HG02970 (cell line): ENCODE results near the gene TPH2.

Experiments used
- ATAC-seq: cut with Tn5 transposase; IDR thresholded peaks from one replicate; pipeline ENCODE4 v1.9.1; 2021; ENCODE audit warnings: mild to moderate bottlenecking, moderate library complexity, moderate number of reproducible peaks; ENCODE audit not compliant: unreplicated experiment, low FRiP score

TPH2 gene

GRCh38 chr12:71938728-71939385 lies at the start of gene TPH2:
TSS of gene TPH2 (plus strand) at chr12:71938845. CDS start at chr12:71938987, 142 bp downstream.
- ATAC-seq = peak; percentile 62

- no peak for ATAC-seq
These were observed 48.2 kb upstream of the TPH2 start for GRCh38 chr12:71890475-71890874.

- ATAC-seq = no peak
These were observed 46.6 kb upstream of the TPH2 start for GRCh38 chr12:71892059-71892458.

- ATAC-seq = no peak
These were observed 42.3 kb upstream of the TPH2 start for GRCh38 chr12:71896205-71896882.

GRCh38 chr12:71900091-71900490 lies 38.6 kb upstream of the TPH2 start:
- no peak for ATAC-seq

DNA sequence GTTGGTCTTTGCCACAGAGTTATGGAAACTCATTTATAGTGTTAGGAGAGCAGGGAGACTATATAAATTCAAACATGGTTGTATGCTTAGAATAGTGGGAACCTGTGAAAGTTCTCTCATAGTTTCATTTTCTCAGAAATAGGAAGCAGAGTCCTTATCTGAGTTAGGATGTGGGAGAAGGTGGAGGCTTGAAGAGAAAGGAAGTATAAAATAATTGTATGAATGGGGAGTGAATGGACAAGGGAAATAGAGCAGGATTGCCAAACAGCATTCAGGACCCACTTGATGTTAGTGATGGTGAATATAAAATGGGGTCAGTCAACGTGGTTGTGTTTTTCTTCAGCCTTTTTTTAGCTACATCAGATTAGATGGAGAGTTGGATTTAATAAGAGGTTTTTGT lies 34.0 kb upstream of the TPH2 start:
- ATAC-seq = no peak

DNA sequence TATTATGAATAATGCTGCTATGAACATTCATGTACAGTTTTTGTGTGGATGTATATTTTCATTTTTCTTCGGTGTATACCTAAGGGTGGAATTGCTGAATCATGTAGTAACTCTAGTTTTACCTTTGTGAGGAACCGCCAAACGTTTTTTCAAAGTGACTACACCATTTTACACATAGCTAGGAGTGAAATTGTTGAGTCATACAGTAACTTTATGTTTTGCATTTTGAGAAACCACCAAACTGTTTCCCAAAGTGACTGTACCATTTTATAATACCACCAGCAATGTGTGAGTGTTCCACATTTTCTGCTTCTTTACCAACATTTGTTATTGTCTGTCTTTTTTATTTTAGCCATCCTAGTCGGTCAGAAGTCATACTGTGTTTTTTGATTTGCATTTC lies 3.1 kb upstream of the TPH2 start:
- no peak for ATAC-seq

- no peak for ATAC-seq
These were observed 1.4 kb downstream of the TPH2 start for GRCh38 chr12:71940068-71940467.

DNA sequence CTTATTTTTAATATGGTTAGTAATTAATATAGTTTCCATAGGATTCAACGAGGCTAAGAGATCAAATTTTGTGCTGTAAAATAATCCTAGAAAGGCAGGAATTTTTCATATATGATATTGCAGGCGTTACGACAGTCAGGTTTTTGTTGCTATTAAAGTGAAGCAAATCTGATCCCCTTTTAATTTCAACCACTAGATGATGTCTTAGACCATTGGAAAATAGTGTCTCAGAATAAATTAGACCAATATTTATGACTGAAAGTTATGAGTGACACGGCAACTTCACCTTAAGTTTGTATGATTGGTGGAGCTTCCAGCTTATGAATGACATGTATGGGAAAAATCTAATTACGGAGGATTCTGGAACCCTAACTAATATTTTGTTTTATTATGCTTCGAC lies 2.5 kb downstream of the TPH2 start:
- ATAC-seq = no peak

DNA sequence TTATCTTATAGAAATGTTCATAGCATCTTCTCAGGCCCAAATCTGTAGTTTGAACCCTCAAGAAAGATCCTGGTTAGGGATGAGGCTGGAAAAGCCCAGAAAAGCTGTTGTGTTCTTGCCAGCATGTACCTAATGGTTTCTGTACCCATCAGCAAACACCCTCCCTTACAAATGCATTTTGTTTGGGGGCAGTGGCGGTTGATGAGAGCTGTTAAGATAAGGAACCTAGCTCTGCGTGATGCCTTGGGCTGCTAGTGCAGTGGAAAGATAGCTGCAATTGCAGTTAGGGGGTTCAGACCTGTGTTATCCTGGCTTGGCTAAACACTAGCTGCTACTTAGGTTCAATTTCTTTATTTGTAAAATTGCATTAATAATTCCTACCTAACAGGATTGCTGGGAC lies 3.6 kb downstream of the TPH2 start:
- no peak for ATAC-seq

GRCh38 chr12:71942703-71943102 lies 4.1 kb downstream of the TPH2 start:
- no peak for ATAC-seq

GRCh38 chr12:71945121-71945520 lies 6.5 kb downstream of the TPH2 start:
- ATAC-seq = no peak

DNA sequence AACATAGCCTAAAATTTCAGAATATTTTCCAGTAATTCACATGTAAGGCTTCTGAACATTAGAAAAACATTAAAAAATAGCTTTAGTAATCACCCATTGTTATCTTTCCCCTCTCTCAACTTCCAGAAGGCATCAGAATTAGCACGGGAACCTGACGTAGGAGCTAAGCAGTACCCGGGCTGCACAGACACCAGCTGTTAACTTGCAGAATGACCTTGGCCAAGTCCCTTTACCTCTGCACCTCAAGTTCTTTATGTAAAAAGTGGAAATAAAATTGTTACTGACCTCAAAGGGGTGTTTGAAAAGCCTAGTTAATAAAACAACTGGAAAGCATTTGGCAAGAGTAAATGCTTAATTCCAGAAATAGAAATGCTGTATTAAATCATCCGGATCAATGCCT lies 7.2 kb downstream of the TPH2 start:
- ATAC-seq = no peak

DNA sequence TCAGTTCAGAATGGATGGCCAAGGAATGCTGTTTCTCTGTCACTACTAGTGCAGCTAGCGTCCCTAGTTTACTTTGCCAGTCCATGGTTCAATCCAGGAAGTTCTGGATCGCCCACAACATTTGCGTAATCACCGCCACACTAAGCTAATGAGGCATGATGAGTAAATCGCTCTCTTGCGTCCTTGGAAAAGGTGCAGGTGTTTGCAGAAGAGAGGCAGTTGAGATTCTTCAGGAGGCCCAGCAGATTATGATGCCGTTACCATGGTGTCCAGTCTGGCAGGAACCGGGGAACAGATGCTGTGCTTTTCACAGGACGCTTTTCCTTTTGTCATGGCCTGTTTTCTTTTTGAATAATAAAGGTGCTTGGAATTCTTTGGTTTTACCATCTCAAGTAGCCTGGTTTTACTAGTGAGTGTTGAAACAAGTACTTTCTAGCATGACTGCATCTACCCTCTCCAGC lies 9.0 kb downstream of the TPH2 start:
- ATAC-seq = no peak

DNA sequence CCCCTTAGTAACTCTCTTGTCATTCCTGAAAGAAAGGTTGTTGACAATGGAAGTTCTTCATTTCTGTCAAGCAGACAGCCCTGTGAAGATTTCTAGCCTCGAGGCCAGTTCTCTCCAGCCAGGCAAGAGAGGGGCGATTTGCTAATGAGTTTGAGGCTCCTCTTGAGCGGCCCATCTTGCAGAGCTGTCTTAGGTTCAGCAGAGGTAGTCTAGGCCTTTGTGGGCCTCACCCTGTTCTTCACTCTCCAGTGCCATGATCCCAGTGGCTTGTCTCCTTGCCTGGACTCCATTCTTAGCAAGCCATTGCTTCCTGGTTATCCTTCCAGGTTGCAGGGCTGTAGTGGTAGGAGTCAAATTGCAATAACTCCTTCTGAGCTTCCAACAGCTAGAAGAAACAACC lies 9.7 kb downstream of the TPH2 start:
- ATAC-seq = no peak

GRCh38 chr12:71949646-71950045 lies 11.0 kb downstream of the TPH2 start:
- no peak for ATAC-seq

- ATAC-seq = no peak
These were observed 11.8 kb downstream of the TPH2 start for GRCh38 chr12:71950404-71950803.

- ATAC-seq = no peak
These were observed 12.2 kb downstream of the TPH2 start for GRCh38 chr12:71950819-71951218.

DNA sequence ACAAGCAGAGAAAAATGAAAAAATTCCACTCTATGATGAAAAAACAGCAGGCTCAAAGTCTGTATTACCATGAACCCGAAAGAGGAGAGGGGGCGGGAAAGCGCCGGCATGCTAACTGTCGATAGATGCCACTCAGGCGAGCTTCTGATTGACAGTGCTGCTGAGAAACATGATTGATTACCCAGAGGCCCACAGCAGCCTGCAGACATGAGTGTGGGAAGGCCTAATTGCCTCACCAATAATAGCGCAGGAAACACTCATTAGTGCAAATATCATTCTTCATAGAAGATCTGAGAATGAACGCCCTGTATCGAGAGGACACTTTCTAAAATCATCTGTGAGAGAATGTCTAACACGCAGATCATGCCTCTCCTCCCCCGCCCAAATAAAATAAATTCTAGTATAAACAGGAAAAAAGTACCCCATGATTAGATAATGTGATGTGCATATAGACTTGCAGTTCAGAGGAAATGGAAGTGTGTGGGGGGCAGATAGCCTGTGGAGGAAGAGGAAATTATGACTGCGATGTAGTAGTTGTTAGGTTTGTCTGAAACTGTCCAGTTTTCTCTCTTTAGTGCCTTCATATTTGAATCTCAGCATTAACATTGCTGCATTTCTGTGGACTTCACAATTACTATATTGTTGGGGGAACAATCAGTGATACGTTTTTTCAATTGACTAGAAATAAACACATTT lies 15.6 kb downstream of the TPH2 start:
- no peak for ATAC-seq

DNA sequence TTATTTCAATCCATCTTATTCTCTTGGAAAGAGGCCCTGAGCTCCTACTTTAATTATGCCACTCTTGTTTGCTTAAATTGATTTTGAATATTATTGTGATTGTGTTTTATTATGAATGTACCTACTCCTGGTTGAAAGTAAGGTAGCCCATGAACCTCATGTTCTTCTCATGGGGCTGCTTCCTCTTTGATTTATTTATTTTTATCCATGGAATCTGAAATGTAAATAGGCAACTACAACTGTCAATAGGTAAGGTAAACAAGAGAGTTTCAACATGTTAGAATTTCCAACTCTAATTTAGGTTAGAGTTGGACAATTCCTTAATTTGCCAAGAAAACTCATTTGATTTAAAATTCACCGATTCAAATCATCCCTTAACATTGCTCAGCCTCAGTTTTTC lies 16.2 kb downstream of the TPH2 start:
- no peak for ATAC-seq

GRCh38 chr12:71955970-71956369 lies 17.3 kb downstream of the TPH2 start:
- no peak for ATAC-seq

GRCh38 chr12:71958056-71958455 lies 19.4 kb downstream of the TPH2 start:
- ATAC-seq = no peak
